Inflammatory macrophage (primary cell): ENCODE results near the gene SLC36A1.
A peak's percentile ranks its signal among the peaks of the same experiment; 100 is the strongest.

Experiments
- DNase-seq, 2 donors: peaks; one replicate each; pipeline ENCODE4 v3.0.0-alpha.2; 2020 to 2022

SLC36A1 gene

DNA sequence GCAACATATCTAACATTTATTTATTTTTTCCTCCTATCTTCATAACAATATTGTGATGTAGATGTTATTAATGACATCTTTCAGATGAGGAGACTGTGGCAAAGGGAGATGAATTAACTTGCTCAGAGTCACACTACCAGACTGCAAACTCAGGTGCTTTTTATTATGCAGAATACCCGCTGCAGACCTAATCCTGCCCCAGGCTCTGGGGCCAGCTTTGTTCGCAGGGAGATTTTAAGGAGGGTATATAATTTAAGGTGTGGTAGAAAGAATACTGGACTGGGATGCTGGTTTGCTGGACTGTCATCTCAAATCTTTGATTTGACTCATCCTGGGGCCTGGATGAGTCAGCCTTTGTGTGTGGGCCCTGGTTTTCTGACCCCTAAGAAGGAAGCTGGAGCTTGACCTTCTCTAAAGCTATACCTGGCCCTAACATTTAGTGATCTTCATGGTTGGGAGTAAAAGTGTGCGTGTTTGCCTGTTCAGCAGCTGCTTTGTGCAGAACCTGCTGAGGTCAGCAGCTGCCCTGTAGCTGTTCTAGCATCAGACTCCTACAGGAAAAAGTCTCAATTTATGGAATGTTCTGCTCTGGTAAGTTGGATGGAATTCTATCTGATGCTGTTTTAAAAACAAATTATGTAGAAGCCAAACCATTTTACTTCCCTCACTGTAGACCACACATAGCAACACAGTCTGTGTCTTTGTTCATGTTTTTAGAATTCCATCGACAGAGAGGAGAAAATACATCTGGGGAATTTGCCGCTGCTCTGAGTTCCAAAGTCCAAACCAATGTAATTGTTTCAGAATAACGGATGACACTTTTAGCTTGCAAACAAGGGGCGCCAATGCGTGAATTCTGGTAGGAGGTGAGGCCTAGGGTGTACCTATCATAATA is 4.5 kb downstream of the SLC36A1 start:
- peak; percentile 12 to 36 for DNase-seq

DNA sequence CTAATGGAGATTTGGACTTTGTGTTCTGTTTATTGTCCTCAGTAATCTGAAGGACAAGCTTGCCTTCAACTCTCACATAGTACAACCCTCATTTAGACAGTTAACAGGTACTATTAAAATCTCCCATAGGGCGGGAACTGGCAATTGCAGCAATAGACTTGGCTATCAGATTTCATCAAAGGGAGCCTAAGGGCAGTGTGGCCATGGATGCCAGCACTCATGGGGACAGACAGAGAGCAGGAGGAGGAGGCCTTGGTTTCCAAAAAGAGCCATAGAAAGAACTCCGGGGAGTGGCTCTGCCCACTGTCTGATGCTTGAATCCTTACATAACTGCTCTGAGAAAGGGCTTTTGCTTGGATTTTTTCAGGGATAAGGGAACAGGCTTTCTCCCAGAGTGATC is 6.8 kb downstream of the SLC36A1 start:
- no peak for DNase-seq

DNA sequence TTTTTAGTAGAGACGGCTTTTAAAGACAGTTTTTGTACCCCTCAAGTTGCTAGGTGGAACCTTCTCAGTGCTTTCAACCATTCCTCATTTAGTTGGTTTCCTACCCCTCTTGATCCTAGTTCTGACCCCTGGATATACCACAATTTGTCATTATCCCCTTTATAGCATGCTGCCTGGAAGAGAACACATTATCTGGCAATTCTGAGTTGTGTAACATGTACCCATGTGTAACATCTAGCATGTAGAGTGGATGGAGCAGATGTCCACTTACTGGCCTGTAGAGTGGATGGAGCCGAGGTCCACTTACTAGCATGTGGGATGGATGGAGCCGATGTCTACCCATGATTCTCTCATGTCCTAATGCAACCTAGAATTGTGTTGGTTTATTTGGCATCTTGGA is 7.5 kb downstream of the SLC36A1 start:
- no peak for DNase-seq

DNA sequence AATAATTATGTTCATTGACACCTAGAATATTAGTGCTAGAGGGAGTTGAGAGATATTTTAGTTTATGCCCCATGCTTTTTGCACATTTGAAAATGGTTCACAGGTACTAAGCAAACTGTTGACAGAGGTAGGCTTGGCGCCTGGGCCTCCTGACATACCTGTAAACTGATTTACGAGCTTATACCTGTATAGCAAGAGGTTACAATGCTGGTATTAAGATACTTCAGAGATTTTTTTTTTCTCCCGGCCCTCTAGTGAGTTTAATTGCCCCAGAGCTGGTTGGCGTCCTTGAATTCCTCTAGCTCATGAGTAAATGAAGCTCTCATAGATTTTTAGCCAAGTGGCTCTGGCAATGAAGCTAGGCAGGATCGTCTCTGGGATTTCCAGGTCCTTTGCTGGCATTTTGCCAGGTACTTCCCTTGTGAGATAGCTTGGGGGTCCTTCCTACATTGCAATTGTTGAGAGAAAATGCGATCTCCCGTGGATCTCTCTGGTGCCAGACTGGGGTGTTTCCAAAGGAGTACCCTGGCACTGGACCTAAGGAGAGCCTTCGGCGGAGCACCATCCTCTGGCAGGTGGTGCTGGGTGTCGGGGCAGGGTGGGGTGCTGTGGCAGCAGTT is 9.0 kb downstream of the SLC36A1 start:
- no peak for DNase-seq

DNA sequence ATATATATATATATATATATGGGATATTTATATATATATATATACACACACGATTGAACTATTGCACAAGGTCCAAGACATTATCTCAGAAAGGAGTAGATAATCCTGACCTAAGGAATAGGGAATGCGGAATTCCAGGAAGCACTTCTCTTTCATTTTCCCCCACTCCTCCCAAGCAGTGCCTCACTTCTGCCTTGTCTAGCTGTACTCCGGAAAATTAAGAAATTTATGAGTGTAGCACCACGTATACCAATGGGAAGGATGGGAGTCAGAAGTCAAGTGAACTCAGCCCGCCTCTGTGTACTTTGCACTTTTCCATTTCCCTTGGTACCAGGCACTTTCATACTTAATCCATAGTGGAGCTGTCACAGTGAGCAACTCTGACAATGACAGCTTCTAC is 10.9 kb downstream of the SLC36A1 start:
- DNase-seq: no peak

DNA sequence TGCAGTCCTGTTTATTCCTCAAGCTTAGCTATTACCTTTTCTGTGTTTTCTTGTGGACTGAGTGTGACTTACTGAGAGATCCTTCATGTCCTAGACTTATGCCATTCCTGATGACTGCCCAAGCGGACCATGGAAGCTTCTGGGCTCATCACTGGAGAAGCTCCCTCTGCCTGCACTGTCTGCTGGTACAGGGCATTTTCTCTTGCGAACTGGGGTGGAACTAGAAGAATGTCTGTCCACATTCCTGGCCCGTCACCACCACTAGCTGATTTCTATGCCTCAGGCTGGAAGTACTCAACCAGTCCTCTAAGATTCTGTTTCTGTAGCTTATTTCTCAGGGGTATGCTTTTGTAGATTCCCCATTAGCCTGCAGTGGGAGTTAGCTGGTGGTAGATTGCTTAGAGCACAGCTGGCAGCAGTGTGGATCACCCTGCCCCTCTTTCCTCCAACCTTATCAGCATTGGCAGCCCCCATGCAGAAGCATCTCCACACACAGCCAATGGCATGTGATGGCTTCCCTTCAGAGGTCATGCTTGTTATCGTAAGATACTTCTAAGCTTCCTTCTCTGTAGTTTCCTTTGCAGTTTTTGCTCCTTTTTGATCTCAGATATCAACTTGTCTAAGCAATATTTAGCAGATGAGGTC is 12.4 kb downstream of the SLC36A1 start:
- no peak for DNase-seq

DNA sequence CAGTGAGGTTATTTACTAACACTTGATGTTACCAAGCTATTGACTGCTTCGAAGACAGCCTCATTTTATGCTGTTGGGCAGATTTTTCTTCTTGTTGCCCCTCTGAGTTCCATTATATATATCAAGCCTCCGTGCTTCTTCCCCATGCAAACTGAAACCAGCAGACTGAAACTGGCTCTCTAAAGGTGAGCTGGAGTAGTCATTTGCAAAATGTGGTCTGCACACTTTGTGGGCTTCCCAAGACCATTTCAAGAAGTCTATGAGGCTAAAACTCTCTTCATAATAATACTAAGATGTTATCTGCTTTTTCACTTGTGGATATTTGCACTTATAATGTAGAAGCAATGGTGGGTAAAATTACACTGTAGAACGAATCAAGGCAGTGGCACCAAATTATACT is 13.9 kb downstream of the SLC36A1 start:
- DNase-seq: no peak

DNA sequence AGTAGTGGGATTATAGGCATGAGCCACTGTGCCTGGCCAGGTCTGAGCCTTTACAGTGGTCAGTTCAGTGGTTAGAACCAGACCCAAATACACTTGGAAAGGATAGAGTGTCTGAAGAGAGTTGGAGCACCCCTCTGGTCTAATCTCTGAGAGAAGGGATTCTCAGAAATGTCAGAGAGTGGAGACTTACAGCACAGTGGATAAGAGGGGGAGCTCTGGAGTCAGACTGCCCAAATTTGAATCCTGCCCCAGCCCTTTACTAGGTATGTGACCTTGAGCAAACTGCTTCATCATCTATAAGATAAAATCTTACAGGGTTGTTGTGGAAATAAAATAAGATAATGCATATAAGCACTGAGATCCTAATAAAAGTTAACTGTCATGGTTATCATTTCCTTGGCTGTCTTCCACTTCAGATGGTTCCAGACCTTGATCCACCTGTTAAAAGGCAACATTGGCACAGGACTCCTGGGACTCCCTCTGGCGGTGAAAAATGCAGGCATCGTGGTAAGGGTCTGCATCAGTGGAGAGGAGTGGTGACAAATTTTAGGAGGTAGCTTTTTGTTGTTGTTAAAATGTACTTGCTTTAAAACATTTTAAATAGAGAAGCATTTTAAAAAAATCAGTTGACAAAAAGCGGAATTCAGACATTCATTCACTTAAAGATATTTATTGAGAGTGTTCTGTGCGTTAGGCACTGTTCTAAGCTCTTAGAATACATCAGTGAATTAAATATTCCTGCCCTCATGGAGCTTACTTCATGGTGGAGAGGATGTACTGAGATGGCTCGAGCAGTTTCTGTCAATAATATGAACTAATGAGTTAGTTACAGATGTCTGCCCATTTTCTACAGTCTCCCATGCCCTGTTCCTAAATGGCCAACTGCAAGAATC is 16.0 kb downstream of the SLC36A1 start:
- DNase-seq: no peak

DNA sequence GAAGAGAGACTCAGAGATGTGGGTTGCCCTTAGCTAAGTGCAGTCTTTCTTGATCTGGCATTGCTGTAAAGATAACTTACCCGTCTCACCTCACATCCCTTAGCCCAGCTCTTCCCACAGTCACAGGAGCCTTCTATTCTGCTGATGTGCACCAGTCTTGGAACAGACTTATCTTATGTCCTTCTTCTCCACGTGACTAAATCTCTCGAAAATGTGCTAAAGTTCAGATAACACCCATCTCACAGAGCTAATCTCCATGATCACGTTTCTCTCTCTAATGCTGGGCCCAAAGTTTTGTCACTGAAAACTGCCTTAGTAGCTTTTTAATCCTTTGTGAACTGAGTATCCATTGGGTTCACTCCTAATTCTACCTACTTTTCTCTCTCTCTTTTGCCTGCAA is 16.7 kb downstream of the SLC36A1 start:
- no peak for DNase-seq

DNA sequence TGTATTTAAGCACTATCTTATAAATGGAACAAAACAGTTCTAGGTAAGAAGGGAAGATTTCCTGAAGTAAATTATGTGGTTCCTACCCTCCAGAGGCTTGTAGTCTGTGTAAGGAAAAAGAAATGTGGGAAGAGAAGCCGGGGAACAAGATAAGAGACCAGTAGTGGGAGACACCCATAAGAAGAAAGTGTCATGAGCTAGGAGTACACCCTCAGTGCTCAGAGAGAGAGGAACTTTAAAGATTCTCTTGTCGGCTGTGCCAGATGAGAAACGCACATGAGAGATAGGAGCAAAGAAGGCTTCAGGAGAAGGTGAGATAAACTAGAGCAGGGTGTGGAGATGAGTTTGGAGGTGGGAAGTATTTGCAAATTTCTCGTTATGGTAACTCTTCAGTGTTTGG is 18.1 kb downstream of the SLC36A1 start:
- no peak for DNase-seq

DNA sequence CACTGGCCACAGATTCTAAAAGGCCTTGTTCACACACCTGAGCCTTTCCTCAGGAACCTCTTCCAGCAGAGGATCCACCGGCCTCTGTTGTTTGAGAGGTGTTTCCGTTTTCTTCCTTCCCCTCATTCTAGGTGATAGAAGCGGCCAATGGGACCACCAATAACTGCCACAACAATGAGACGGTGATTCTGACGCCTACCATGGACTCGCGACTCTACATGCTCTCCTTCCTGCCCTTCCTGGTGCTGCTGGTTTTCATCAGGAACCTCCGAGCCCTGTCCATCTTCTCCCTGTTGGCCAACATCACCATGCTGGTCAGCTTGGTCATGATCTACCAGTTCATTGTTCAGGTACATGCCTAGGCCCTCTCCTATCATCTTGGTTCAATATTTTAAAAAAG is 20.2 kb downstream of the SLC36A1 start:
- DNase-seq: no peak

DNA sequence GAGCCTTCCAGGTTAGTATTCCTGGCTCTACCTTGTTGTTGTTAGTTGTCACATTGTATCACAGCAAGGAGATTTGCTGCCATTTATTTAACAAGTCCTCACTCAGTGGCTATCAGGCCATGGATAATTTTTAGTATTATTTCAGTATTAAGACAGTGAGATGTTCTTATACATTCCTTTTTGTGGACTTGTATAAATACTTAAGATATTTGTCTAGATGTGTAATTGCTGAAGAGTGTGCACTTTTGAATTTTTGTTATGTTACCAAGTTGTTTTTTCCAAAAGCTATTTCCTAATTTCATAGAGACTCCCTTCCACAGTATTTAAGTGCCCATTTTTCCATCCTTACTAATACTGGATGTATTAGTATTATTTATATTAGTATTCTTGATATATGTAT is 22.0 kb downstream of the SLC36A1 start:
- no peak for DNase-seq

DNA sequence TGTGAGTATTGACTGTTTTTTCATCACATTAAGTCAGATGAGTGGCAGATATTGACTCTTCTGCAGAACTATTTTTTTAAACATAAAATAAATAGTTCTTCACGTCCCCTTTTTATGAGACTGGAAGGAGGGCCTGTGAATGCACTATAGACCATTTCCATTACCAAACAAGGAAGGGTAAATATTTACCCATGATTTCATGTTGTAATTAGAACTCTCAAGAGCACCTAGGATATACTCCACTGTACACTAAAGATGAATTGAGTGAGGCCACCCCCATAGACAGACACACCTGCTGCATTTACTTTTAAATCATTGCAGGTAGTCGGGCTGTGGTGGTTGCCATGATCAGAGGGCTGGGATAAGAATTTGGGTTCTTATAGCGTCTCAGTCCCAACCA is 22.6 kb downstream of the SLC36A1 start:
- DNase-seq: no peak

DNA sequence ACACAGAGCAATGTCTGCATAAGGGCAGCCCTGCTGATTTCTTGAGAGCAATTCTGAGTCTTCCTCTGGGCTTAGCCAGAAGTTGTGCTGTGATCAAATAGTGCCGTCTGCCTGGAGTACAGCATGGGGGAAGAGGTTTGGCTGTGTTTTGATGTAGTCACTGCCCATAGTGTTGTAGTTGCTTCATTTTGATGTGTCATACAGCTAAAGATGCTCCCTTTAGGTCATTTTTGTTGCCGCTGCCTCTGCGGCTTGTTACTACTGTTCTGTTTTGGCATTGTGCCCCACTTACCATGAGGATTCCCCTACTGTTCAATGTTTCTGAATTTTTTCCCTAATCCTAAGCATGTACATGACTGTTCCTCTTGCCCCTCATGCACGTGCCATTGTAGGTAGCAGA is 23.0 kb downstream of the SLC36A1 start:
- peak; percentile 15 to 70 for DNase-seq

DNA sequence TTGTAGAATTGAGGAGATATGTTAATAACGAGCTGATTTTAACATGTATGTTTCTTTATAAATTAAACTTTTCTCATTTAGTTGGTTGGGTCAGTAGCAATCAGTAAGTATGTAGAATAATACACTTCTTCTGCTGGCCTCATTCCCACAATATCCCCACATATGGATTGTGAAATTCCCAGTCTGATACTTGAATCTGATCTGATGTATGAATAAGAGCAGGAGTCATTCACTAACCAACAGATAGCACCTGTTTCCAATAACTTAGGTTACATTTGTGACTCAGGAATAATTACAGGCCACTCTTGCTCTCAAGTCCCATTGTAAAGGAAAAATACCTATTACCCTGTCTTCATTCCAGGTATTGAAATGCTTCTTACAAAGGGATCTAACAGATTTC is 23.9 kb downstream of the SLC36A1 start:
- no peak for DNase-seq

DNA sequence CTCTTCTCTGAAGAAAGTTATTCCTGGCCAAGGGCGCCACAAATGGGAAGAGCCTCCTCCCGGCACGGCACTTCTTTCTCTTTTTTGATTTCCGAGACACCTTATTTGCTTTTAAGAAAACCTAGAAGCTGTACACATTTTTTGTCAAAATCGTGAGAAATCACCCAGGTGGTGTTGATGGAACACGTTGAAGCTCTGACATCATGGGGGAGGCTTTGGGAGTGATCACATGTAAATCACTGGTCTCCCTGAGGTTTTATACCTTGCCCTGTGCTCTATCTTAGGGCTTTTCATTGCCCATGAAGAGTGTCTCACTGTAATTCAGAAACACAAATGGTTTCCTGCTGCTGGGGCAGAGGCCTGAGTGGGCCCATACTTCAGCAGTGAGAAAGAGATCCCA is 27.4 kb downstream of the SLC36A1 start:
- no peak for DNase-seq

DNA sequence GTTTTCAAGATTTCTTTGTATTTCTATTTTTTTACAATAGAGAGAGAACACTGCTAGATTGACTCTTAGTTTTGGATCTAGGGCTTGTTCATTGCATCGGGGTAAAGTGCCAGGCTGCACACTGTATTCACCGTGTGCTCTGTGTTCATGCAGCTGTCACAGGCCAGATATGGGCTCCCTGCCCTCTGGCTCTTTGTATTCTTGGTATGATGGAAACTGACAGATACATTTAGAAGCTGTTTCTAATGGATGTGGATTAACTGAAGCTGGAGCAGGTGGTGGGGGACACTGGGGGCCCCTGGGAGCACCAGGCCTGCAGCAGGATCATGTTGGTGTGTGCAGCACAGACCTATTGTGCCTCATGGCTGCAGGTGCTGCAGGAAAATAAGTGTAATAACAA is 28.0 kb downstream of the SLC36A1 start:
- DNase-seq: no peak

DNA sequence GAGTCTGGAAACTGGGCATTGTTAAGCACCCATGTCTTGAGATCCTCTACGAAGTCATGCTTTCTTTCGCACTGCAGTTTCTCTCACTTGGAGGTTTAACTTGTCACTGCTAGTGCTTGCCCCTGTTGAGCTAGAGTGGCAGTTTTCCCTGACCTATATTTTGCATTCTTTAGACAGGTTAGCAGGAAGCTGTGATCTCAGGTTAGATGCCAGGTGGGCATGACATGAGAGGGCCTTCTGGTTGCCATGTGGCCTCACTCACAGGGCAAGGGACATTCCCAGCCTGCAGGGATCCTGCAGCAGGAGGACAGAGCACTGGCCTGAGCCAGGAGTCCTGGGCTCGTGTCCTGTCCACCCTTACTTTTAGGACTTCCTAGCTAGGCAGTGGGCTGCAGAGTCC is 28.6 kb downstream of the SLC36A1 start:
- no peak for DNase-seq

DNA sequence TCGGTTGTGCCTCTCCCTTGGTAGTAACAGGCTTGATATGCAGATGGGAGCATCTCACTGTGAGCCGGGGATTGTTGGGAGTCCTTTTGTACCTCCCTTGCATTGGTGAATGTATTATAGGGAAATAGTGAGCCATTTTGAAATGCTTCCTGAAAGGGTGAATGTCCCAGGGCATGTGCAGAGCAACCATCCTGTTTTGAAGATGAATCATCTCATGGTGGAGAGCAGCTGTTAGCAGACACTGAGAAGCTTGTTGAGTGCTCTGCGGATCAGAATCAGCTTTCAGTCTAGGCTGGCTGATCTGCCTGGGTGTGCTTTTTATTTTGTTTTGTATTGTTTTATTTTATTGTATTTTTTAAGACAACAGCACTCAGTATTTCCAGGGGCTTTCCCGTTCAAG is 29.7 kb downstream of the SLC36A1 start:
- peak in 1 of 2 donors; percentile 30 for DNase-seq

DNA sequence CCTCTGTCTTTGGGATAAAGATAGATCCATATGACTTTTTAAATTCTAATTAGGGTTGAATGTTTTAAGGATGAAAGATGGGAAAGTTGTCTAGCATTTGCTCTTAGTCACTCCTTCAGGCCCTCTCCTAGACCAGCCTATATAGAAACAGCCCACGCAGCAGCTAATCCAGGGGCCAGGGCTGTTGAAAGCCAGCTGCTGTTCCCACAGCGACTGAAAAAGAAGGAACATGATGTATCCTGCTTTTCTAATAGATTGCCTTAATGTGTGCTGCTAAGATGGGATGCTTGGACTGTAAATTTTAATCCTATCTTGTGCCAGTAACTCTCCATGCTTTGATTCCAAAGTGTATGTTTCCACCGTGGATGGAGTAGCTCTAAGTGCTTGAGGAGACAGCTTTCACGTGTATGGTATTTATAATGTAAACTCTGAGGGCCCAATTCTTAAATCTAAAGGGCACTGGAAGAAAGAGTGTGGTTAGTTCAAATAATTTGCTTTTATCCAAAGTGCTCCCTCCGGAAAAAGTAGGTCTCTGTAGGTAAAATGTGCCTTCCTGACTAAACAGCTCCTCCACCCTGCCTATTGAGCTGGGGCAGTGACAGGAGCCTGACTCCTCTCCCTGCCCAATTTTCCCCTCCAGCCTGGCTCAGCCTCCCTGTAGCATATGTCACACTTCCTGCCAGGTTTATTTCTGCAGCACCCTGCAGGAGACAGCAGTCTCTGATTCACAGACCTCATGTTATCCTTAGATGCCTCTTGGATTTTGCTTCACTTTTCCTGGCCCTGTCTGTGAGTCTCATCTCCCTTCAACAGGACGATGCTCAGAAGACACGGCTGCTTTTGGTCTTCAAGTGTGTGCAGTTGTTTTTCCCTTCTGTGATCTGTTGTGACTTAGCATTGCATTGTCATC is 33.2 kb downstream of the SLC36A1 start:
- DNase-seq: peak; percentile 46 to 70

DNA sequence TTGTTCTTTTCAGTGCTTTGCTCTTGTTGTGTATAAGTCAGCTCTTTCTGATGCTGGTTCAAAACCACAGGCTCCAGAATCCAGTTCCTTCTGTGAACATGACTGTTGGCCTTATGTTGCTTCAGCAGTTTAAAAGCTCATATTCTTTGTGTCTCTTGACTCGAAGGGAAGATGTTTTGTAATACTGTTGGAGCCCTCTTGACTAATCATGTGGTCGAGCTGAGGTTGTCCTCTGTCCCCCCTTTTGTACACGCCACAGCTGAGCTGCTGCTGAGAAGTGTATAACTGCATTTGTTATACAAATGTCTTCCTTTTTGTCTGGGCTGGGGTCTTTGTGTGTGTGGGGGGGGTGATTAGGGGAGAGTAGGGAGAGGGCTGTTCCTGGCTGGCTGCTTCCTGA is 35.8 kb downstream of the SLC36A1 start:
- DNase-seq: peak; percentile 98 to 99

DNA sequence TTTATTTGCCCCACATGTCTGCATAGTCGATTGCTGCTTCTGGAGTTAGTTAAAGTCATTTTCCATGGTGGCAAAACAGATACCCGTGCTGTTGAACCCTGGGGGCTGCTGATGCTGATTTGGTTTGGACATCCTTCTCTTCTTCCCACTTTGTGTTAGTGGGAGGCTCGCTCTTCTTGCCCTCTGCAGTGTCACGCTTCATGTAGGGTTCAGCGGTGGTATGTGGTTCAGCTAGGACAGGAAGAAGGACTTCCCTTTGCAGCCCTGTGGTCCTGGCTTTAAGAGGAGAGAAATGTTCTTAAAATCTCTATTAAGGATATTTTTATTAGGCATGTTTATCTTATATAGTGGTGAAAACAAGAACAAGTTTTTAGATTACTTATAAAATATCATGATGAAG is 36.2 kb downstream of the SLC36A1 start:
- DNase-seq: peak; percentile 84 to 93
